SU-DHL-6 (cell line): Measurements from ENCODE around the gene AFAP1L1.

Source experiments
- H2AFZ ChIP-seq: fragments of 200-600 bp; sonication (generic); 2 replicates; pipeline ENCODE4 v1.6.1; 2014; ENCODE audit warnings: low read depth, mild to moderate bottlenecking, moderate library complexity, mixed read lengths, antibody characterized with exemption, low read length; ENCODE audit not compliant: severe bottlenecking
- H3F3A ChIP-seq: fragments of 200-600 bp; shearing (Covaris generic); 2 replicates; pipeline ENCODE4 v1.6.0; 2016; ENCODE audit warnings: antibody characterized with exemption, mild to moderate bottlenecking; ENCODE audit not compliant: insufficient read depth
- H3K27ac ChIP-seq: fragments of 200-600 bp; sonication (generic); 2 replicates; pipeline ENCODE4 v1.5.1; 2016; ENCODE audit warnings: low read depth, mild to moderate bottlenecking, low read length, moderate library complexity, mixed read lengths
- H3K27me3 ChIP-seq: fragments of 200-600 bp; sonication (generic), shearing (Covaris generic); 2 replicates; pipeline ENCODE4 v1.6.0; 2014; ENCODE audit warnings: mild to moderate bottlenecking, low read length
- H3K36me3 ChIP-seq: fragments of 200-600 bp; sonication (generic); 2 replicates; pipeline ENCODE4 v1.6.1; 2014; ENCODE audit warnings: mild to moderate bottlenecking, low read length, mixed read lengths
- H3K4me2 ChIP-seq: fragments of 300-600, 200-600 bp; shearing (Covaris generic), sonication (generic); 2 replicates; pipeline ENCODE4 v1.6.0; 2014; ENCODE audit warnings: low read length, low read depth, mild to moderate bottlenecking; ENCODE audit not compliant: poor library complexity, severe bottlenecking
- H3K4me3 ChIP-seq: fragments of 200-600 bp; sonication (generic); 2 replicates; pipeline ENCODE4 v1.5.1; 2014; ENCODE audit warnings: antibody characterized with exemption, low read length, mild to moderate bottlenecking, mixed read lengths; ENCODE audit not compliant: insufficient read depth, poor library complexity, severe bottlenecking
- H3K79me2 ChIP-seq: fragments of 200-600 bp; sonication (generic); 2 replicates; pipeline ENCODE4 v1.6.1; 2014; ENCODE audit warnings: mild to moderate bottlenecking, low read length, moderate library complexity; ENCODE audit not compliant: insufficient read depth
- H3K9ac ChIP-seq: fragments of 200-600 bp; sonication (generic); 2 replicates; pipeline ENCODE4 v1.7.0; 2014; ENCODE audit warnings: mild to moderate bottlenecking, low read length
- H3K9me2 ChIP-seq: fragments of 200-600 bp; sonication (generic); replicated peaks from 2 replicates; pipeline ENCODE4 v1.6.1; 2014; ENCODE audit warnings: low read length; ENCODE audit not compliant: insufficient read depth
- H3K9me3 ChIP-seq: fragments of 200-600 bp; sonication (generic); 2 replicates; pipeline ENCODE4 v1.6.1; 2014; ENCODE audit warnings: low read length, mixed read lengths; ENCODE audit not compliant: insufficient read depth
- H4K20me1 ChIP-seq: fragments of 200-600 bp; sonication (generic); 2 replicates; pipeline ENCODE4 v1.6.1; 2014; ENCODE audit warnings: low read depth, mild to moderate bottlenecking, antibody characterized with exemption, low read length, moderate library complexity, mixed read lengths
- EZH2phosphoT487 ChIP-seq: fragments of 200-600 bp; sonication (generic), shearing (Covaris generic); conservative IDR thresholded peaks from 2 replicates; pipeline ENCODE4 v1.6.1; 2018; ENCODE audit warnings: mild to moderate bottlenecking, antibody characterized with exemption, low read length, moderate library complexity, mixed read lengths
- TF ChIP-seq, protein P1 (sequence below): fragments of 200-600 bp; sonication (generic); IDR thresholded peaks from one replicate; pipeline ENCODE4 v1.5.1; 2017; ENCODE audit warnings: antibody characterized with exemption, mild to moderate bottlenecking, low read length, moderate library complexity; ENCODE audit not compliant: insufficient read depth, poor library complexity, severe bottlenecking

Gene AFAP1L1

GRCh38 chr5:149358294-149358651 is 86.6 kb downstream of the AFAP1L1 start:
- no peaks in the 10 kb centered on the region for H3K27me3 ChIP-seq
- H3K9ac ChIP-seq: peak overlapping the region; percentile 95
- no peaks in the 10 kb centered on the region for H3K9me2 ChIP-seq
- H3K9me3 ChIP-seq: no peaks in the 10 kb centered on the region
- peak overlapping the region; percentile 82 for H3K4me3 ChIP-seq
- no peak for TF ChIP-seq EZH2phosphoT487
- TF ChIP-seq, protein P1, sequence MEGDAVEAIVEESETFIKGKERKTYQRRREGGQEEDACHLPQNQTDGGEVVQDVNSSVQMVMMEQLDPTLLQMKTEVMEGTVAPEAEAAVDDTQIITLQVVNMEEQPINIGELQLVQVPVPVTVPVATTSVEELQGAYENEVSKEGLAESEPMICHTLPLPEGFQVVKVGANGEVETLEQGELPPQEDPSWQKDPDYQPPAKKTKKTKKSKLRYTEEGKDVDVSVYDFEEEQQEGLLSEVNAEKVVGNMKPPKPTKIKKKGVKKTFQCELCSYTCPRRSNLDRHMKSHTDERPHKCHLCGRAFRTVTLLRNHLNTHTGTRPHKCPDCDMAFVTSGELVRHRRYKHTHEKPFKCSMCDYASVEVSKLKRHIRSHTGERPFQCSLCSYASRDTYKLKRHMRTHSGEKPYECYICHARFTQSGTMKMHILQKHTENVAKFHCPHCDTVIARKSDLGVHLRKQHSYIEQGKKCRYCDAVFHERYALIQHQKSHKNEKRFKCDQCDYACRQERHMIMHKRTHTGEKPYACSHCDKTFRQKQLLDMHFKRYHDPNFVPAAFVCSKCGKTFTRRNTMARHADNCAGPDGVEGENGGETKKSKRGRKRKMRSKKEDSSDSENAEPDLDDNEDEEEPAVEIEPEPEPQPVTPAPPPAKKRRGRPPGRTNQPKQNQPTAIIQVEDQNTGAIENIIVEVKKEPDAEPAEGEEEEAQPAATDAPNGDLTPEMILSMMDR: no peak
- H3F3A ChIP-seq: peaks cover 14% of the 10 kb centered on the region; the same call in 1 of the 2 replicates
- peak overlapping the region; percentile 49 for H2AFZ ChIP-seq
- peaks cover 7% of the 10 kb centered on the region for H3K36me3 ChIP-seq
- peak overlapping the region; percentile 62 for H3K27ac ChIP-seq
- H3K4me2 ChIP-seq: peak overlapping the region; percentile 68
- peaks cover 35% of the 10 kb centered on the region for H3K79me2 ChIP-seq
- 0 out of 2 replicates have a peak, but pooled peaks cover 6% of the 10 kb centered on the region for H4K20me1 ChIP-seq

DNA sequence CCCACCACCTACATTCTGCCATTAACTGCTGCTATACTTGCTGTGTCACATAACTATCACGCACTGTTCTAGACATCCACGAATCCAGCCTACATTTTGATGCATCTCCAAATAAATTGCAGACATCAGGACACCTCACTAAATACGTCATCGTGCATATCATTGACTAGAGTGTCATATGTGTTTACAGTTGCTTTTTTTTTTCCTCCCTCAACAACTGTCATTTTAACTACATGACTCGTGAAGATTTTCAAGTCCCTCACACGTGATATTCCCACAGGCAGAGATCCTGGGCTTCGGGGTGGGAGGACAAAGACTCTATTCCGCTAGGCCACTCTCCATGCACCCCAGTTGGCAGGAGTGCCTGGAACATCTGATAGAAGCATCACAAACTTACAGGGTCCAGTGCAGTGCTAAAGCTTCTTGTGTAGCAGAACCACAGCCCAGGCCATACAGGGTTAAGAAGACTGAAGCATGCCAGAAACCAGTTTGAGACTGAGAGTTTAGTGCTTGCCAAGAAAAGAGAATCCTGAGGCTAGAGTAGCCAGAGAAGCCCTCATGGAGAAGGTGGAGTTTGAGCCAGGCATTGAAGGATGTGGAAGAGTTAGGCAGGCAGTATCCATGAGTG is 87.3 kb downstream of the AFAP1L1 start:
- H3K4me3 ChIP-seq: peak overlapping the region; percentile 82
- peak overlapping the region; percentile 68 for H3K4me2 ChIP-seq

GRCh38 chr5:149360272-149360671 is 88.6 kb downstream of the AFAP1L1 start:
- no peaks in the 10 kb centered on the region for H3K36me3 ChIP-seq
- H3K4me3 ChIP-seq: no peak overlapping the region
- no peak overlapping the region for H2AFZ ChIP-seq
- no peaks in the 10 kb centered on the region for H3K27me3 ChIP-seq
- H3K79me2 ChIP-seq: peaks cover 27% of the 10 kb centered on the region
- H3F3A ChIP-seq: peaks cover 5% of the 10 kb centered on the region; the same call in 1 of the 2 replicates
- no peak for TF ChIP-seq EZH2phosphoT487
- no peak overlapping the region for H3K27ac ChIP-seq
- no peak overlapping the region for H3K9ac ChIP-seq
- H3K9me3 ChIP-seq: no peaks in the 10 kb centered on the region
- no peaks in the 10 kb centered on the region for H4K20me1 ChIP-seq
- no peak overlapping the region for H3K4me2 ChIP-seq
- no peaks in the 10 kb centered on the region for H3K9me2 ChIP-seq

More for the DNA sequence above, 87.3 kb downstream of the AFAP1L1 start:
- H3K9me3 ChIP-seq: no peaks in the 10 kb centered on the region
- H3K36me3 ChIP-seq: no peaks in the 10 kb centered on the region
- no peaks in the 10 kb centered on the region for H4K20me1 ChIP-seq
- H3K79me2 ChIP-seq: peaks cover 28% of the 10 kb centered on the region
- H2AFZ ChIP-seq: no peak overlapping the region
- H3K9me2 ChIP-seq: no peaks in the 10 kb centered on the region
- H3F3A ChIP-seq: peaks cover 7% of the 10 kb centered on the region; the same call in 1 of the 2 replicates
- no peaks in the 10 kb centered on the region for H3K27me3 ChIP-seq
- peak overlapping the region; percentile 95 for H3K9ac ChIP-seq
- no peak for TF ChIP-seq EZH2phosphoT487
- TF ChIP-seq, protein P1: no peak
- no peak overlapping the region for H3K27ac ChIP-seq

DNA sequence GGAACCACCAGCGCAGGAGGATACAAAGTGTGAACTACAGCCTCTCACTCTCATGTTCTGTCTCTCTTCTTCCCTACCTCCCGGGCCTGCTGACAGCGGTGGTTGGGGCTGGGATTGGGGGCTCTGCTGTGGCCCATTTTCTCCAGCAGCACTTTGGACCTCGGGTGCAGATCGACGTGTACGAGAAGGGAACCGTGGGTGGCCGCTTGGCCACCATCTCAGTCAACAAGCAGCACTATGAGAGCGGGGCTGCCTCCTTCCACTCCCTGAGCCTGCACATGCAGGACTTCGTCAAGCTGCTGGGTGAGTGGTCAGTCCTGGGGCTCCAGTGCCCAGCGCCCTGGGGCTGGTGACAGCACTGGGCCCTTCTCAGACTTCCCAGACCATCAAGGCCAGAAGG is 90.9 kb downstream of the AFAP1L1 start:
- Histone ChIP-seq H3K27me3 (no peaks in the 10 kb centered on the region), H3K36me3 (no peaks in the 10 kb centered on the region), H3K9ac (no peak overlapping the region), H3K27ac (no peak overlapping the region), H3K4me2 (no peak overlapping the region), H4K20me1 (no peaks in the 10 kb centered on the region), H3K79me2 (peaks cover 12% of the 10 kb centered on the region), H3F3A (no peaks in the 10 kb centered on the region), H3K9me2 (no peaks in the 10 kb centered on the region), H2AFZ (no peak overlapping the region), H3K4me3 (no peak overlapping the region), H3K9me3 (no peaks in the 10 kb centered on the region)
- no peak for TF ChIP-seq EZH2phosphoT487
- TF ChIP-seq, protein P1: no peak
